Measurements from ENCODE around the gene TPI1. TPM values are rescaled to one million over a fixed set of nuclear protein-coding genes. Genes with fewer than 3 reads are reported as not detected.

TPI1 gene
- total and polyA plus RNA-seq, 2 of the 8 experiments (the other 6 are each of a cell fraction or from before 2014, with no cell fraction given), result 910 to 3,018 TPM

- TF ChIP-seq PHF8 (conservative IDR thresholded peaks at IDR 0.05; ENCODE audit: low read depth, low read length), result peak; percentile 20
- TF ChIP-seq KDM4A (IDR thresholded peaks at IDR 0.05; ENCODE audit: low read depth, low read length, severe bottlenecking), result peak; percentile 58
- peak; percentile 67 for TF ChIP-seq TAF1 (IDR thresholded peaks at IDR 0.05; ENCODE audit: low read depth, low read length)
- peak; percentile 86 for TF ChIP-seq SP1 (IDR thresholded peaks at IDR 0.05; ENCODE audit: low read depth, low read length)
- peak in 1 of 2 experiments; percentile 9; a peak in 1 of 4 replicates for TF ChIP-seq RAD21 (IDR thresholded peaks at IDR 0.05 in 1 of 2, conservative IDR thresholded peaks at IDR 0.05 in 1 of 2; ENCODE audit: low read depth in 2 of 2, low read length in 2 of 2)
- TF ChIP-seq SIRT6 (IDR thresholded peaks at IDR 0.05; ENCODE audit: low read length), result no peak
- peak; percentile 76; the same call in 1 of the 2 replicates for TF ChIP-seq EGR1 (IDR thresholded peaks at IDR 0.05; ENCODE audit: borderline replicate concordance, low read depth, low read length)
- peak; percentile 71 for TF ChIP-seq CHD2 (IDR thresholded peaks at IDR 0.05; ENCODE audit: low read length)
- peak in 1 of 2 experiments; percentile 36 for TF ChIP-seq BCL11A (IDR thresholded peaks at IDR 0.05; ENCODE audit: low read depth in 2 of 2, low read length in 2 of 2)
- TF ChIP-seq CREB1 (IDR thresholded peaks at IDR 0.05), result peak; percentile 68
- TF ChIP-seq, protein P1, sequence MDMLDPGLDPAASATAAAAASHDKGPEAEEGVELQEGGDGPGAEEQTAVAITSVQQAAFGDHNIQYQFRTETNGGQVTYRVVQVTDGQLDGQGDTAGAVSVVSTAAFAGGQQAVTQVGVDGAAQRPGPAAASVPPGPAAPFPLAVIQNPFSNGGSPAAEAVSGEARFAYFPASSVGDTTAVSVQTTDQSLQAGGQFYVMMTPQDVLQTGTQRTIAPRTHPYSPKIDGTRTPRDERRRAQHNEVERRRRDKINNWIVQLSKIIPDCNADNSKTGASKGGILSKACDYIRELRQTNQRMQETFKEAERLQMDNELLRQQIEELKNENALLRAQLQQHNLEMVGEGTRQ (IDR thresholded peaks at IDR 0.05; ENCODE audit: low read length), result no peak
- peak in 1 of 2 experiments; percentile 16; a peak in 1 of 4 replicates for TF ChIP-seq HDAC2 (IDR thresholded peaks at IDR 0.05; ENCODE audit: borderline replicate concordance in 1 of 2, low read depth in 2 of 2, low read length in 2 of 2)
- no peak for TF ChIP-seq CHD1 (IDR thresholded peaks at IDR 0.05; ENCODE audit: low read depth, low read length)
- no peak for TF ChIP-seq TAF7 (optimal IDR thresholded peaks at IDR 0.05; ENCODE audit: borderline replicate concordance, low read depth, low read length)
- TF ChIP-seq POLR2AphosphoS5 (IDR thresholded peaks at IDR 0.05; ENCODE audit: low read depth, low read length), result no peak; the same call in 1 of the 2 replicates
- TF ChIP-seq SP4 (IDR thresholded peaks at IDR 0.05; ENCODE audit: low read length), result peak; percentile 71; the same call in 1 of the 2 replicates
- peak; percentile 28 for TF ChIP-seq NANOG (IDR thresholded peaks at IDR 0.05; ENCODE audit: insufficient read depth, low read depth, low read length, poor library complexity, severe bottlenecking)
- no peak for TF ChIP-seq POLR2A (IDR thresholded peaks at IDR 0.05; ENCODE audit: control extremely low read depth in 1 of 2, low read depth in 2 of 2, low read length in 2 of 2)
- TF ChIP-seq SIX5 (IDR thresholded peaks at IDR 0.05; ENCODE audit: low read depth, low read length), result no peak
- no peak for TF ChIP-seq EZH2 (IDR thresholded peaks at IDR 0.05; ENCODE audit: low read depth, low read length, severe bottlenecking)
- TF ChIP-seq SP2 (IDR thresholded peaks at IDR 0.05; ENCODE audit: low read length), result no peak
- TF ChIP-seq BACH1 (IDR thresholded peaks at IDR 0.05; ENCODE audit: low read length), result 0 out of 2 replicates have a peak, but pooled peaks have one; percentile 14
These were observed 6.0 kb downstream of the TPI1 start, which contains the start of gene SPSB2 (continued) for GRCh38 chr12:6873094-6874014.

All from H1 (cell line).